ENCODE results near the gene SCN7A.
"Not testable (repeated sequence)": the region's sequence is repeated elsewhere in the genome, so short reads cannot be mapped to it uniquely, and the experiment has no call there.

The SCN7A gene

GRCh38 chr2:166388481-166389070 lies 105.5 kb downstream of the SCN7A start:
- no peak for DNase-seq

DNA sequence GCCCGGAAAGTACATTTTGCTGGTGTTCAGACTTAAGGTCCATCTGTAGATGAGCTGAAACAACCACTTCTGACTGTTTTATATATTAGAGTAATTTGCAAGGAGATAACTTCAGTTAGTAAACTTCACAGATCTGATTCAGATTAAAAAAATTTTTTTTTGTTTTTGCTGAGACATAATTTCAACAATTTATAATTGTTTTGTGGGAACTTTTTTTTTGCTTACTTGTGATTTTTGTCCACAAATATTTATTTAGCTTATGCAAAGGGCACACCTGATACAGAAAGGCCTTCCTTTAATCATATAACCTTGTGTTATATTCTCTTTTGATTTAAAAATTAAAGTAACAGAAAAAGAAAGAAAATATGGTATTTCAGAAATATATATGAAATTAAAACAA lies 108.7 kb downstream of the SCN7A start:
- no peak for DNase-seq

DNA sequence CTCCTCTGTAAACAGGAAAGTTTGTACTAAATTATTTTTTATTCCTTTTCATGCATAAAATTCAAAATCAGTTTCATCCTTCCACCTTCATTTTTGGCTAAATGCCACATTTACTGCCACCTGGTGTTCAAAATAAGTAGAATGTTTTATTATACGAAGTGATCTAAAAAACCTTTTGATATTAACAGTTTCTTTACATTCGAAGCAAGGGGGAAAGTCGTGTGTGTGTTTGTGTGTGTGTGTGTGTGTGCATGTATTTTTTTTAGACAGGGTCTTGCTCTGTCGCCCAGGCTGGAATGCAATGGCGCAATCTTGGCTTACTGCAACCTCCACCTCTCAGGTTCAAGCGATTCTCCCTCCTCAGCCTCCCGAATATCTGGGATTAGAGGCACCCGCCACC lies 109.3 kb downstream of the SCN7A start:
- DNase-seq = peak; percentile 5

- DNase-seq = peak; percentile 3
These were observed 111.6 kb downstream of the SCN7A start for GRCh38 chr2:166382448-166382847.

DNA sequence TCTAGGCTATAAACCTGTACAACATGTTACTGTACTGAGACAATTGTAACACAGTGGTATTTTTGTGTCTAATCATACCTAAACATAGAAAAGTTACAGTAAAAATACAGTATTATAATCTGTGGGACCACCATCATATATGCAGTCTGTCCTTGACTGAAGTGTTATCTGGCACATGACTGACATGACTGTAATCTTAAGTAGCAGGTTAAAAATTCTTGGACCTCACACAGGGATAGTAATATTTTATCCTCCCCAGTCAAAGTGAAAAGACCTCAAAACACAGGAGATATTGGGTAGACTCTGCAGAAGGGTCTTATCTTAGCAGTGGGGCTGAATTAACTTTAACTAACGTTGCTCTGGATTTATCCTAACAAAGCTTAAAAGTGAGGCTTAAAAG lies 113.4 kb downstream of the SCN7A start:
- DNase-seq = no peak

DNA sequence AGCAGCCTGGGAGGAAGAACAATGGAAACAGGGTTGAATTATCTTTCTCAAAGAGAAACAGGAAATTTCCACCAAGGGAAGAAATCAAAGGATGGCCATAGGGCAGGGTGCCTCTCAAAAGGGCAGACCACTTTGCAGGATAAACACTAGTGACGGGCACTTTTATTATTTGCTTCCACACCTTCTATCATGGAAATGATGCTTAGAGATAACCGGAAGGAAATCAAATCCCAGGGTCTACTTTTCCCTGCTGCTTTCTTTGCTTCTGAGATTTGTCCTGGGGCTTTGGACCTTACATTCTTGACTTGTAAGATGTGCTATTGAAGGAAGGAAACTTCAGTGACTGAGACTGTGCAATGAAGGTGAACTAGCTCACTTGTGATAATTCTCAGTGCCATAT lies 117.2 kb downstream of the SCN7A start:
- peak; percentile 7 for DNase-seq

DNA sequence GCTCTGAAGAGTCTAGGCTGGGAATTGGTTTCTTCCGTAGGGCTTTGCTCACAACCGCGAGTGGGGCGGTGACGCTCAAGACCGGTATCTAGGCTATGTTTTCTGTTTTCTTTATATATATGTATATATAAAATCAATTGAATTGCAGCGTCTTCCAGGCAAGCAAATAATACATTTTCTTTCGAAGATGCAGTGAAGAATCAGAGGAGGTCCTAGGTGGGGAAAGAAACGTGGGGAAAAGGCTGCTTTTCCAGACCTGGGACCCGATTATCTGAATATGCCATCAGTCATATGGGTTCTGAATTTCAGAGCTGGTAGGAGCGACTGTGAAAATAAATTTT lies 117.6 kb downstream of the SCN7A start:
- DNase-seq = no peak

DNA sequence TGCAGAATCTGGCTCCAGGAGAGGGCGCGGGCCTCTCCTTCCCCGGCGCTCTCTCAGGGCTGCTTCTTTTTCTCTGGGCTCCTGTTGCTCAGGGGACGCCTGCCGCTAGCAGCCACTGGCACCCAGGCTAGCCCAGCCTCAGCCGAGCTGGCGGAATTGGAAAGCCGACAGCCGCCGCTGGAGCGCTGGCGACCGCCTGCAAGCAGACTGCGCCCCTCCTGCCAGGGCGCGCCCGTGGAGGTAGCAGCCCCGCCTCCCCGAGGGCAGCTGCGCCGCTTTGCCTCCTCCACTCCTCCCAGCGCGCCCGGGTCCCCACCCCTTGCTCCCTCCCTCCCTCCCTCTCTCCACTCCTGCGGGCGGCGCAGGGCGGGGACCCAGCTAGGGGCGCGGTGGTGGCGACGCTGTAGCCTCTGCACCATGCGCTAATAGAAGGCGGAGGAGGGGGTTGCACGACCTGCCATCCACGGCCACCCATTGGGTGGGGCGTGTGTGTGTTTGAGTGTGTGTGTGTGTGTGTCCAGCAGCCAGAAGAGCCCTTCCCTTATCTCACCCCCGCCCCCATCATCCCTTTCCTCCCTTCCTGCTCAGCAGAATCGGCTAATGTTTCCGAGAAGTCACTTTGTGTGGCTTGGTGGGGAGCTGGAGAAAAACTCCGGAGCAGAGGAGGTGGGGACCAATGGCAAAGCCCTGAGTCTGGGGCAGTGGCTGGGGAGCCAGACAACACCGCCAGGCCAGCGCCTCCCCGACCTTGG lies 118.1 kb downstream of the SCN7A start, which contains the start of gene SCN9A:
Gene SCN9A (minus strand): TSS at position 209 of the 752 bp plus-strand sequence. CDS start 64,188 bp downstream, outside the sequence.
- DNase-seq = peak; percentile 95

DNA sequence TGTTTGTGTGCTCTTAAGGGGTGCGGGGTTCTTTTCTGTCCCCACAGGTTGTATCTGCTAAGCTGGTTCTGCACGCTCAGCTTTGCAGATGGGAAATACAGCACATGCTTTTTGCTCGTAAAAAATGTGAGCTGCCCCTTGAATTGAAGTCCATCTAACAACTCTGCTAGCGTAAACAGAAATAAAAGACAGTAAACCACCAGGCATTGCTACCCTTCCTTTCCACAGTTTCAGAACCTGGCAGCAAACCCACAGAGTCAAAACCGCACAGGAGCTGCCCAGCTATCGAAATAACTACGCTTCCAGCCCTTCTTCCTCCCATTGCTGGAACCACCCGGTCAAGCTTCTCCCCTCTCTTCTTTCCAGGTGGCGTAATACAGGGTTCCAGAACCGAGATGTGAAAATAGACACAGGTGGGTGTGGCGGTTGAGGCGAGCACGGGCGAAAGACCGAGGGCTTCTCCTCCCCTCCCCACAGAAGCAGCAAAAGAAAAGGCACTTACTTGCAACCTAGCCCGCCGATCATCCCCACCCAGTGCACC lies 118.8 kb downstream of the SCN7A start:
- DNase-seq = peak; percentile 58

DNA sequence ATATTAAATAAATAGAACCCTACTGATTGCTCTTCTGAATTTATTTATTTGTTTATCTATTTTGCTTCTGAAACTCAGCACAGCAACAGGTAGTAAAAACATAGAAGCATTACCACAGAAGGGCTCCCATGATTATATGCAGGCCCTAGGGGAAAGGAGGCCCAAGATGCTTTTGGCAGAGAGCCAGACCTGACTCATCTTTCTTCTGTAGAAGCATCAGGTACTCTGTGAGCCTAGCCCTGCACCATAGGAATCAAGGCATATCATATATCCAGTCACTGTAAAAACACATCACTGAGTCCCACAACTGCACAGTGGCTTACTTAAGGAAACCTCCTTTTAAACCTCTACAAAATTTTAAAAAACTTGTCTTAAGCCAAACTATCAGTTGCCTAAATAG lies 120.1 kb downstream of the SCN7A start:
- peak; percentile 89 for DNase-seq

DNA sequence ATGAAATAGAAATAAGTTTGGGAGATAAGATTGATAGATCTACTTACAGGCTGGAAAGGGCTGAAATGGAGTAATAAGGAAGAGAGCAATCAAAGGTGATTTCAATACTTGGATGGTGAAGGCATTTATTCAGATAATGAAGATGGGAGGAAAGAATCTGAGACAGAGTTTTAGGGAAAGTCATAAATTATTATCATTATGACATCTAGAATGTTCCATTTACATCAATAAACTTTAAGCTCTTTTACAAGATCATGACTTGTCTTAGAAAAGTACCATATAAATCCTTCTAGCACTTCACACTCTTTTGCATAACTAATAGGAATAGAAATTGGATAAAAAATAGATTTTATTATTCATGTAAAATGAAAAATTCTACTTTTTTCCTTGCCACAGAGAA lies 120.5 kb downstream of the SCN7A start:
- no peak for DNase-seq

GRCh38 chr2:166373105-166373504 lies 120.9 kb downstream of the SCN7A start:
- peak; percentile 21 for DNase-seq

- DNase-seq = peak; percentile 5
These were observed 122.0 kb downstream of the SCN7A start for GRCh38 chr2:166372046-166372445.

DNA sequence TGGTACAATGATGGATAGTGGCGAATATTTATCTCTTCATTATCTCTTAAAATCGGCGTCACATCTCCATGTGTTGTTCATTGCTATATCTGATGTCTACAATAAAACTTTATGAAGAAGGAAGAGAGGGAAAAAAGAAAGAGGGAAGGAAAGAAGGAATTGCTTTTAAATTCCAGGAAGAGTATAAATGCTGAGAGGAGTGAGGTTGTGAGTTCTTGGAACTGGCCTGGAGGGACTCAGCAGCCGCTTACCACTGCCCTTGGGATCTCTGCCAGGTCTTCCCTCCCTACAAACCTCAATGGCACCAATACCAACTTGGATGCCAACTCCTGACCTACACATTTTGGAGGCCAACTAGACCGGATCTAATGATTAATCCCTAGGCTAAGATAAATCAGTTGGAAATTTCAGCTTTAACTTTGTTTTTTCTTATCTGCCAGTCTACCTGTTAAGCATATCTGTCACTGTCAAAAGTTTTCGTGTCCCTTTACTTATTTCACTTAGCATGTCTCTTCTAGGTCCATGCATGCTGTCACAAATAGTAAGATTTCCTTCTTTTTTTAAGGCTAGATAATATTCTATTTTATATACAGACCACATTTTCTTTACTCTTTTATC lies 128.1 kb downstream of the SCN7A start:
- no peak for DNase-seq

DNA sequence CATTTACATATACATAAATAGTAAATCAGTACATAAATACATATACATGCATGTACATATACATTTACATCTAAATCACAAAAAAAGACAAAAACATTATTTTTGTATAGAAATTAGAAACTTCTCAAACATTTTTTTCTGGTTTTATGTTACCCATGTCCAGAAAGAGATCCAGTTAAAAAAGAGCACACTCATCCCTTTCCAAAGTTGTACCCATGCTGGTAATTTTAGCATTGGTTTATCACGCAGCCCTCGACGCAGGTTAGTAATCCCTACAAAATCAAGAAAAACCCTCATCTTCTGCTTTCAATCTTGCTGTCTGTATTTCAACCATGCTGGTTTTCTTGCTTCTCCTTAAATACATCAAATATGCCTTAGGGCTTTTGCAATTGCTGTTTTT lies 128.8 kb downstream of the SCN7A start:
- DNase-seq = no peak

GRCh38 chr2:166364476-166365161 lies 129.4 kb downstream of the SCN7A start:
- no peak for DNase-seq

GRCh38 chr2:166361351-166362153 lies 132.5 kb downstream of the SCN7A start:
- DNase-seq = peak; percentile 28

GRCh38 chr2:166360906-166361305 lies 133.1 kb downstream of the SCN7A start:
- no peak for DNase-seq

DNA sequence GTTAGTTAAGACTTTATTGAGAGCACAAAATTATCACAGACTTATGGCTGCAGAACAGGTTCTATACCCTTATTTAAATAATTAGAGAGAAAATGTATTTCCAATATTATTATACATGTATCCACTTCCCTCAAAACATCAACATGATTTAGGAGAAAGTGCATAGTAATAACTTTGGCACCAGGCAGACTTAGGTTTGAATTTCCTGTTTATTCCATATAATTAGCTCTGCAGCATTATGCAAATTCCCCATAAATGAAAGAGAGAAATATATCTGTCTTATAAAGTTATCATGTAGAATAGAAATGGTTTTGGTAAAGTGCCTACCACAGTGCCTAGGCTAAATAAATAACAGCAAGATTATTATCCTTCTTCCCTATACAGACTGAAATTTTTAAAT lies 133.6 kb downstream of the SCN7A start:
- no peak for DNase-seq

GRCh38 chr2:166357950-166358321 lies 136.1 kb downstream of the SCN7A start:
- not testable (repeated sequence) for DNase-seq

- DNase-seq = no peak
These were observed 136.7 kb downstream of the SCN7A start for GRCh38 chr2:166357068-166357949.

Measured in NCI-H146 (cell line).